Dermis blood vessel endothelial cell (primary cell): ENCODE measurements around the gene ATP6V0E1. TPM values are rescaled to one million over a fixed set of nuclear protein-coding genes. Genes with fewer than 3 reads are reported as not detected.
"Not testable (repeated sequence)": the region's sequence is repeated elsewhere in the genome, so short reads cannot be mapped to it uniquely, and the experiment has no call there.

ENCODE experiments used
- DNase-seq: peaks from one replicate; pipeline ENCODE4 v3.0.0; 2010
- total RNA-seq: library from RNA; depleted of rRNA; stranded (reverse); fragments of >200 nt; gene quantifications from 2 replicates; pipeline ENCODE4 v1.2.3, GENCODE V29; 2014

The ATP6V0E1 gene
- total RNA-seq, 1 donor from 2014 or later = 253 TPM

GRCh38 chr5:173041881-173042762 lies 58.6 kb downstream of the ATP6V0E1 start:
- no peak for DNase-seq

DNA sequence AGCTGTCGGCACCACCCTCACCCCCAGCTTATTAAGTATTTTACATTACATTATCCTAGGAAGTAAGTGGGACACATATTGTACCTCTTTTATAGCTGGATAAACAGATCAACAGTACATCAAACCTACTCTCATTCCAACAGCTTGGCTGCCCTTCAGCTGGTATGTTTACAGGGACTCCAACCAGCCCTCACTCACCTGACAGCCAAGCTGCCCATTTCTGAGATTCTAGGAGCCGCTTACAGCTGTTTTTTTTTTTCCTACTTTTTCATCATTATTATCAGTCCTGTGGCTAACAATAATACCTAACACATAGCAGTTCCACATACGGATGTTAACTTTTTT lies 59.2 kb downstream of the ATP6V0E1 start:
- DNase-seq = no peak

DNA sequence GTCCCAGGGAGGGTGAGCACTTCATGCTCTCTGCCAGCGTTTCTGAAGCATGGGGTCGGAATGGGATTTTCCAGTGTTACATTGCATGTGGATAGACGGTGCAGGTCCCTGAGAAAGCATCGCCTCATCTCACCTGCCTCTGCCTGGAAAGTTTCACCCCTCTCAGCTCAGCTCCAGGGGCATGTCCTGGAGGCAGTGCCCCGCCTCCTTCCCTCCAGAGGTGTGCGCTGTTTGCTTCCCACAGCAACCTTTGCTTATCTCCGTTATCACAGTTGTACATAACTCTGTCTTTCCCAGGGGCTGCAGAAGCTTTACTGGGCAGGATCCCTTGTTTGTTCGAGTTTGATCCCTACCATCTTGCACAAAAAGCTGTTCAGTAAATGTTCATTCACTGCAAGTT lies 61.9 kb downstream of the ATP6V0E1 start:
- DNase-seq = no peak

DNA sequence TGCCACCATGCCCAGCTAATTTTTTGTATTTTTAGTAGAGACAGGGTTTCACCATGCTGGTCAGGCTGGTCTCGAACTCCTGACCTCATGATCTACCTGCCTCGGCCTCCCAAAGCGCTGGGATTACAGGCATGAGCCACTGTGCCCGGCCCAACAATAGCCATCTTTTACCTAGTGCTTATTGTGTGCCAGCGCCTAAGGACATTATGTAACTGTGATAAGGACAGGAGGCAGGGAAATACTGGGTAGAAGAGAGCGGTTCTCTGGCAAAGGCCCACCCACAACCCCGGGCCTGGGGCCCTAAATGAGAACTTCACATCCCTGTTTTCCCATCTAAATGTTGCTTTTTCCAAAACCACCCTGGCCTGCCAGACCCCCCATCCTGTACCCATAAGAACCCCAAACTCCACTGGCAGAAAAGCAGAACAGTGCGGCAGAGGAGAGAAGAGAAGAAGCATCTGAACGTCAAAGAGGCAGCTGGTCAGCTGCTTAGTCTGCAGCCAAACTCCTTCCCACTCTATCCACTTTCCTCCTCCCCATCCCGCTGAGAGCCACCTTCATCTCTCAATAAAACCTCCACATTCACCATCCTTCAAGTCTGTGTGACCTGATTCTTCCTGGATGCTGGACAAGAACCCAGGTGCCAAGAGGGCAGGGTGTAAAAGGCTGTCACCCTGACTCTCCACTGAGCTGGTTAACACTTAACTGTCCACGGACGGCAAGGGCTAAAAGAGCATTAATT lies 63.7 kb downstream of the ATP6V0E1 start:
- not testable (repeated sequence) for DNase-seq

GRCh38 chr5:173047838-173048105 lies 64.2 kb downstream of the ATP6V0E1 start:
- no peak for DNase-seq

DNA sequence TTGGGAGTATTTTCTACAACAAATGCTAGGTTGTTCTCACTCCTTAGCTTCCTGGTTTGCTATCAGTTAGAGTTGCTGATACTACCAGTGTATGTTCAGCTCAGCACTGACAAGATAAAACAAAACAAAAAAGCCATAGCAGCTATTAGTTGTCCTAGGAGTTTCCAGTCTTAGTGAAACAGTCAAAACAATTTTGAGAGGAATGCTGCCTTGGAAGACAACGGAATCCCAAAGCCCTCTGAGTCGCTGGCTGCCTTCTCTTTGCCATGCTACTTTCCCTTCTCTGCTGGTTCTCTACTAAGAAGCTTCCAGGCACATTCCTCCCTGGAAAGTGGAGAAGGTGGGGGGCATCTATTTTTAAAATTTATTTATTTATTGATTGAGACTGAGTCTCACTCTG lies 67.2 kb downstream of the ATP6V0E1 start:
- DNase-seq = no peak

GRCh38 chr5:173051746-173052145 lies 68.2 kb downstream of the ATP6V0E1 start:
- DNase-seq = no peak

DNA sequence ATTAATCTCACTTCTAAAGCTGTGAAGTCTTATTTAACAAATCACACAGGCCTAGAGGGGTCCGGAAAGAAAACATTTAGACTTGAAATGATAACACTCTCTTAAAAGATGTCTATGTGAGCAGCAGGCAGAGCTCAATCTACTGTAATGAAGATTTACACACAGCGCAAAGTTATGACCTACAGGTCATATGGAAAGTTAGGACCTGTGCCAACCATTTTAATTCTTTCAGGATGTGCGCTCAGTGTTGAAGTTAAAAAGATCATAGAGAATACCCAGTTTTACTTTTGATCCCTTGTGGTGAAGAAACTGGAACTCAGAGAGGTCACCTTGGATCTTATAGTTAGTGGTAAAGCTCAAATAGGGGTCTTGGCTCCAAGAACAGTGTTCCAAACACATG lies 69.5 kb downstream of the ATP6V0E1 start:
- peak; percentile 53 for DNase-seq

- no peak for DNase-seq
Observed at GRCh38 chr5:173055042-173055721, 71.6 kb downstream of the ATP6V0E1 start.

- DNase-seq = no peak
Observed at GRCh38 chr5:173055722-173055982, 72.1 kb downstream of the ATP6V0E1 start.

DNA sequence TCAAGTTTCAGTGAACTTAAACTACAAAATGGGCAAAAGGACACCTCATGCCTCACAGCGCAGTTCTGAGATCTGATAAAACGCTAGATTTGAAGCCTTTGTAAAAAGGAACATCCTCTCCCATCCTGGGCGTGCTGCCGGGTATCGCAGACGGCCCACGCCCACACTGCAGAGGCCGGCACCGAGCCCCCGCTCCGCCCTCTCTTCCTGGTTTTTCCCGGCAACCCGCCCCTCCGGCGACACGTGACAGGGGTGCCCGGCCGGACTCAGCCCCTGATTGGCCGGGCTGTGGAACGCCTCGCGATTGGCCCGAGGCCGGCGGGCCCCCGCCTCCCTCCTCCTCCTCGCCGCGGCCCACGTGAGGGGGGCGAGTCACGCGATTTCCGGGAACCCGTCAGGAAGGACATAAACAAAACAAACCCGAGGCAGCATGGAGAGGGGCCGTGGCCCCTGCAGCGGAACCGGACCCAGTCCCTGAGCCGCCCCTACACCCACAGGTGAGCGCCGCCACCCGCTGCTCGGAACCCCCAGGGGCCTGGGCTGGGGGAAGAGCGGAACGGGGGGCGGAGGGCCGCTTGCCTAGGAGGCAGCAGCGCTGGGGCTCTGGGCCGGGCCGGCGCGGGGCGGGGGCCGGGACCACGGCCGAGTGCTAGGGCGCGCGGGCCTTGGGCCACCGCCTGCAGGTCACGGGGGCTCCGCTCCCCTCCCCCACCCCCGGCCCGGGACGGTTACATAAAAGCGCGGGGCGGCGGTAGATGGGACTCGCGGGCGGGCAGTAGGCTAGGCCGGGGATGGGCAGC lies 72.6 kb downstream of the ATP6V0E1 start, which contains the start of gene CREBRF:
CREBRF (plus strand) TSS at position 370 of the 800 bp plus-strand sequence. CDS start 24,424 bp downstream, outside the sequence.
- peak; percentile 98 for DNase-seq

GRCh38 chr5:173056783-173057061 lies 73.2 kb downstream of the ATP6V0E1 start:
- DNase-seq = no peak

- peak; percentile 99 for DNase-seq
Observed at GRCh38 chr5:173057062-173057924, 73.7 kb downstream of the ATP6V0E1 start.

DNA sequence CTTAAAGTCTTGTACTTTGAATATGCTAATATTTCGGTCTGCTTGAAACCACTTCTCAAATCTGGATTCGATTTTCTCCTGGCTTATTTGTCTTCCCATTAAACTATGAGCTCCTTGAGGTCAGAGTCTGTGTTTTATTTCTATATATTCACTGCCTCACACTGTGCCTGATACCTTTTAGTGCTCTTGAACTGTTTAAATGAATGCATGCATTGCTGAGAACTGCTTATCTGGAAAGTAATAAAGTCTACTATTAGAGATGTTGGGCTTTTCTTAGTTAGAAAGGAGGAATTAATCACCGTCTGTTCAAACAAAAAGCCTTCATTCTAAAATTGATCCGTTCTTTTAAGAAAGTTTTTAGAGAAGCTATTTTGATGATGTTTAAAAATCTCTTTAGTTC lies 78.6 kb downstream of the ATP6V0E1 start:
- DNase-seq = no peak

DNA sequence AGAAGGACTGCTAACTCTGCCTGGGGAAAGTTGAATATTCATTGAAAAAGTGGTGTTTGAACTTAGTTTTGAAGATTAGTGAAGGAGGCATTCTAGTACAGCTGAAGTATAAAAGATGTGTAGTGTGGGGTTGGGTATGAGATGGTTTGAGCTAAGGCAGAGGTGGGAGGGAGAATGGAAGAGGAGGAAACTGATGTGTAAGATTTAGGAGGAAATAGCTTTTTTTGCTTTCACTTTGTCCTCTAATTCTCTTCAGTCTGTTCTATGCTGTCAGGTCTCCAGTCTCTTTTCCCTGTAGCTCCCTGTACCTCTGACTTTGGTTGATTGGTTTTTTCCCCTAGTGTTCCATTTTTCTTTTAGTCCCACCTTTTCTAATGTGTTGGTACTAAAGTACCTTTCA lies 81.6 kb downstream of the ATP6V0E1 start:
- no peak for DNase-seq

DNA sequence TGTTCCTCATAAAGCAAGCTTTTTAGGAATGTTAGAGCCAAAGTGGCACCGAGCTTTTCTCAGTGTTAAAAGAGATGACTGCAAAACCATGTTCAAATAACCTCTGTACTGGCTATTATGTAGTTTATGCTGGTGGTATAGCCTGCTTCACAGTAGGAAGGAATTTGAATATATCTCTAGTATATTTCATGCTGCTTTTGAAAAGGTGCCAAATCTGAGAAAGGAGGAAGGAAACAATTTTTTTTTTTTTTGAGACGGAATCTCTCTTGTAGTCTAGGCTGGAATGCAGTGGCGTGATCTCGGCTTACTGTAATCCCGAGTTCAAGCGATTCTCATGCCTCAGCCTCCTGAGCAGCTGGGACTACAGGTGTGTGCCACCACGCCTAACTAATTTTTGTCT lies 86.1 kb downstream of the ATP6V0E1 start:
- peak; percentile 57 for DNase-seq

DNA sequence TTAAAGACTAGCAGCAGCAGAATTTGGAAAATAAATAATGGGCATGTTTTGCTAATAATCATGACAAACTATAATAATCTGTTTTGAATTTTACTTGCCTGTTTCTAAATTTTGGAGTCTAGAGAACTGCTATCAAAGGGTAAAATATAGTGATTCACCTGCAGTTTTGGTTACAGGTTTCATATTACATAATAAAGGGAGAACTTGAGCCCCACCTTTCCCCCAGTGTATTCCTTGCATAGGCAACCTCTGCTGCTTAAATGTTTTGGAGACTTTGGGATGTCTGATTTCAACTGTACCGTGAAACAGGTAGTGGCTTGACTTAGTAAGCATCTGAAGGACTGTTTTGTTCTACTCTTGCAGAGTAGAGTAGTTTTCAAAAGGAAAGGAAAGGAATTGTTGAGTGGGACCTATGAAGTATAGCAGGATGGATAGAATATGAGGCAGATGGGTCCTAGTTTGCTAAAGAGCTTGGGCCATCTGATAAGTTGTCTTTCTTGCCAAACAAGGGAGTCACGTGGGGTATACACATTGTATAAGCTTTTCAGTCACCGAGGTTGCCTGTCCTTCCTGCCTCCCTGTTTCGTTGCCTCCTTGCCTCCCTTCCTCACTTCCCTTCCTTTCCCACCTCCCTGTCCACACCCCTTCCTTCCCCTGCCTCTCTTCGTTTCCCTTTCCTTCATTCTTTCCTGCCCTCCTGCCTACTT lies 91.7 kb downstream of the ATP6V0E1 start:
- DNase-seq = no peak

DNA sequence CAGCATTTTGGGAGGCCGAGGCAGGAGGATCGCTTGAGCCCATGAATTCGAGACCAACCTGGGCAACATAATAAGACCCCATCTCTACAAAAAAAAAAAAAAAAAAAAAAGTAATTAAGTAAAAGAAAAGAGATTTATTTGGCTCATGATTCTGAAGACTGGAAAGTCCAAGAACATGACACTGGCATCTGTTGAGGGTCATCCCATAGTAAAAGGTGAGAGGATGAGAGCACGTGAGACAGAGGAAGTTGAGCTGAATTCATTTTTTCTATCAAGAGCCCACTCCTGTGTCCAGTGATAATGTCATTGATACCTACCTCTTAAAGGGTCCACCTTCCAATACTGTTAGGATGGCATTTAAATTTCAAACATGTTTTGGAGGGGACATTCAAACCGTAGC lies 92.4 kb downstream of the ATP6V0E1 start:
- DNase-seq = no peak

- DNase-seq = not testable (repeated sequence)
Observed at GRCh38 chr5:173076471-173076870, 92.9 kb downstream of the ATP6V0E1 start.

- DNase-seq = no peak
Observed at GRCh38 chr5:173078878-173079277, 95.3 kb downstream of the ATP6V0E1 start.
